Measurements from ENCODE around the gene SNUPN.
"Not testable (repeated sequence)": the region's sequence is repeated elsewhere in the genome, so short reads cannot be mapped to it uniquely, and the experiment has no call there.

Gene SNUPN

GRCh38 chr15:75653347-75653913, 27.9 kb upstream of the SNUPN start:
- no peak for DNase-seq

- DNase-seq = no peak
Observed at GRCh38 chr15:75651810-75652543, 26.5 kb upstream of the SNUPN start.

- no peak for DNase-seq
Observed at GRCh38 chr15:75650908-75651809, 25.6 kb upstream of the SNUPN start.

- DNase-seq = no peak
Observed at GRCh38 chr15:75649848-75650247, 24.3 kb upstream of the SNUPN start.

GRCh38 chr15:75649045-75649761, 23.7 kb upstream of the SNUPN start:
- no peak for DNase-seq

- no peak for DNase-seq
Observed at GRCh38 chr15:75648156-75649000, 22.9 kb upstream of the SNUPN start.

- no peak for DNase-seq
Observed at GRCh38 chr15:75647370-75648155, 22.0 kb upstream of the SNUPN start, which contains the start of gene SNX33. Gene SNX33 (plus strand): TSS chr15:75647912. CDS start chr15:75649103, 1,191 bp downstream.

- no peak for DNase-seq
Observed at GRCh38 chr15:75646944-75647364, 21.4 kb upstream of the SNUPN start.

- no peak for DNase-seq
Observed at GRCh38 chr15:75646112-75646943, 20.8 kb upstream of the SNUPN start.

GRCh38 chr15:75644376-75644775, 18.9 kb upstream of the SNUPN start:
- DNase-seq = no peak

- DNase-seq = no peak
Observed at GRCh38 chr15:75641603-75642002, 16.1 kb upstream of the SNUPN start.

GRCh38 chr15:75641179-75641503, 15.6 kb upstream of the SNUPN start:
- no peak for DNase-seq

- DNase-seq = peak; percentile 54
Observed at GRCh38 chr15:75640483-75641178, 15.1 kb upstream of the SNUPN start.

GRCh38 chr15:75639709-75640482, 14.4 kb upstream of the SNUPN start, which contains the start of gene IMP3:
Gene IMP3 (minus strand): TSS chr15:75640224. CDS start chr15:75640168, 56 bp downstream.
- peak; percentile 87 for DNase-seq

GRCh38 chr15:75639191-75639708, 13.7 kb upstream of the SNUPN start:
- DNase-seq = no peak

GRCh38 chr15:75637245-75638009, 11.9 kb upstream of the SNUPN start:
- no peak for DNase-seq

GRCh38 chr15:75636026-75636425, 10.5 kb upstream of the SNUPN start:
- DNase-seq = no peak

GRCh38 chr15:75633922-75634321, 8.4 kb upstream of the SNUPN start:
- not testable (repeated sequence) for DNase-seq
